ENCODE results near the gene LEMD2.

GRCh38 chr6:33778444-33779121 is 10.3 kb downstream of the LEMD2 start:
- no peak for TF ChIP-seq EZH2phosphoT487 (IDR thresholded peaks at IDR 0.05; ENCODE audit: borderline replicate concordance, low read depth)
- TF ChIP-seq EP300 (IDR thresholded peaks at IDR 0.05; ENCODE audit: borderline replicate concordance in 1 of 2, low read depth in 1 of 2, low read length in 1 of 2) = no peak
- no peak for TF ChIP-seq YY1 (IDR thresholded peaks at IDR 0.05; ENCODE audit: low read depth)
- no peak for TF ChIP-seq RFX5 (IDR thresholded peaks at IDR 0.05; ENCODE audit: low read length)
- no peak for TF ChIP-seq CTCF (IDR thresholded peaks at IDR 0.05)
- TF ChIP-seq FOXJ3 (CRISPR knock-in tag; IDR thresholded peaks at IDR 0.05) = no peak
- TF ChIP-seq SIN3A (IDR thresholded peaks at IDR 0.05; ENCODE audit: borderline replicate concordance, low read depth, low read length) = no peak
- TF ChIP-seq TAF1 (IDR thresholded peaks at IDR 0.05; ENCODE audit: borderline replicate concordance, low read depth, low read length) = no peak
- no peak for TF ChIP-seq POLR2AphosphoS5 (IDR thresholded peaks at IDR 0.05; ENCODE audit: low read depth, low read length)
- TF ChIP-seq FOXM1 (IDR thresholded peaks at IDR 0.05; ENCODE audit: low read depth) = no peak
